GM21576 (cell line): Measurements from ENCODE around the gene AMOTL2.

Experiments used
- ATAC-seq: cut with Tn5 transposase; IDR thresholded peaks from one replicate; pipeline ENCODE4 v1.9.1; 2021; ENCODE audit warnings: mild to moderate bottlenecking, moderate library complexity; ENCODE audit not compliant: unreplicated experiment

The AMOTL2 gene

DNA sequence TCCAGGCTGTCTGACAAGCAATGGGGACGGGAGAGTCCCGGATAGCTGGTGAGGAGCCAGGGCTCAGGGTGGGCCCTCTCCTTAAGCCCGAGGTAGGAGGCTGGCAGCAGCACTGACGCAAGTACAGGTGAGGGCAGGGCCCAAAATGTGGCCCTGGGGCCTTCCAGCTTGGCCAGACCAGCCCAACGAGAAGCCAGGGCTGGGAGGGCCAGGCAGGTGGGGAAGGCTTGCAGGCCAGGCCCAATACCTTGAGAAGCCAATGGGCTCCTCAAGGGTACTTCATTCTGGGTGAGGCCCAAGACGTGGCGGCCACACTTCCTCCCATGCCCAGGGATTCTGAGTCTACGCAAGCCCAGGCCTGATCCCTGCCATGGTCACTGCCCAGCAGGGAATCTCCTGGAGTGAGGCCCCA is 37.2 kb downstream of the AMOTL2 start:
- no peak for ATAC-seq

DNA sequence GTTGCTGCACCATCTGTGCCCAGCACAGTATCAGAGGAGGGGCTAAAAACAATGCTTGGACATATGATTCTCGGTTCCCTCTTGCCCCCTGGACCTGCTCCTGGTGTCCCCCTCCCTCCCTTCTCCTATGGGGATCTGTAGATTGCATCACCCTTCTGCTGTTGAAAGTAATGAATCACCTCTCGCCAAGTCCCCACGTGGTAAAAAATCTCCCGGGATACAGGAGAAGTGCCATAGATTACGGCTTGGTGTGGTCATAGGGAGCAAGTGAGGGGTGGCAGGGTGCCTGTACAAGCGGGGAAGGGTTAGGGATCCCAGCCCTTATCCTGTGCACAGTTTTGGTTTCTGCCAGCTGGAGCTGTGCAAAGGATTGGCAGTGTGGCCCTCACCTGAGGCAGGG is 37.7 kb downstream of the AMOTL2 start:
- no peak for ATAC-seq

DNA sequence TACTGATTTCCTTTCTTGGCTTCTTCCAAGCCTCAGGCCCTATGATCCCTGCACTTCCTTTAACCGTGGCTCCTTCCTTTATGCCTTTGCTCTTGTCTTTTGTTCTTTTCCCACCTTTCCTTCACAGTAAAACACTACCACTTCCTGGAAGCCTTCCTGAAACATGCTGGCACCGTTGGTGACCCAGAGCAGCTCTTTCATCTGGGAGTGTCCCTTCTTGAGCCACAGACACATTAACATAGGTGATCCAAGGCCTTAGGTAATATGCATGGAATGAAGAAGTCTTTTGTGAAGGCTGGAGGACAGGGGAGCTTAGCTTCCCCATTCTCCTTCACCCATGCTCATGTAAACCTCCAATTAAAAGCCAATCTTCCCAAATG is 39.4 kb downstream of the AMOTL2 start:
- no peak for ATAC-seq

DNA sequence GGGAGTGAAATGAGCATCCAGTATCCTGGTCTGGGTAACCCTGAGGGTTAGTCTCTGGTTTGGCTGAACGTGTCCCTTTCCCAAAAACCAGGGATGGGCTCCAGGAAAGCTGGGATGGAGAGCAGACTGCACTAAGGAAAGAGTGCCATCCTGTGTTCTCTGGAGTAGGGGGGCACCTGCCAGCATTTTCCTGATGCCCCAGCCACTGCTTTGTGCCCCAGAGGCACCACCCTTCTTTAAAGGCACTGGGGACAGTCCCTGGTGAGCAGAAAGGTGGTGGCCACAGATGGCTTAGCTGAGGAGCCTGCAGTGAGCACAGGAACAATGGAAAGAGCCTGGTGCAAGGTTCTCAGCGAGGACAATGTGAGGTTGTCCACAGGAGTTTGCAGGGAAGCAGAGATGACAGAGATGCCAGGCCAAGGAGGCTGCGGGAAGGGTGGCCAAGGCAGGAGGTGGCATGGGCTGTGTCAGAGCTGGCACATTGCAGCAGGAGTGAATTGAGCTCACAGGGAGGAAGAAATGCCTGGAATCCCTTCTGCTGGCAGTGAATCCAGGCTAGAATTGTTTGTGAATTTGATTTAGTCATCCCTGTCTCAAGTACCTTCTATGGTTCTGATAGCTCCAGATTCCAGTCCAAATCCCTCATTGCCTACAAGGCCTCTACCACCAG is 39.9 kb downstream of the AMOTL2 start:
- no peak for ATAC-seq

DNA sequence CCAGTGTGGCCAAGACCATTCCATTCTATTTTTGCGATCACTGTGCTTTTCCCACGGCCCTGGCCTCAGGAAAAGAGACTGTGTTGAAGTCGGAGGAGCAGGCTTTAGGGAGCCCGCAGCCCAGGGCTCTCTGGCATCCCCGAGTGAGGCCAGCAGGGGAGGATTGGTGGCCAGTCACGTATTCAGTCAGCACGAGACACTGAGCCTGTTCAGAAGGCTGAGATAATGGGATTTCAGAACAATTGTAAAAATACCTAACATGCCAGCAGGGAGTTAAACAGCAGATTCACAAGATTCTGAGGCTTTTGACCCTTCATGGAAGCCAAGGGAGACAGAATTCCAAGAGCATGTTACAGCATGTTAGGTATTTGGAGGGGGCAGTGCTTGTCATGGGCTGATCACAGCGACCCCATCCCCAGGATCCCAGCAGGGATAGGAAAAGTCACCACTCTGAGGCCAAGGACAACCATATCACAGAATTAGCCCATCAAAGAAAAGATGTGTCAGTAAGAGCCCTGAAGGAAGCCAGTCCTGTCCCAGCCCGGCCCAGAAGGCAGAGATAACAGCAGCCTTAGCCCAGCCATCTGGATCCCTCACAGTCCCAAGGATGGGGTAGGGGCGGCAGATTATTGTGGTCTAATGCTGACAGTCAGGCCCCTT is 40.6 kb downstream of the AMOTL2 start:
- no peak for ATAC-seq

DNA sequence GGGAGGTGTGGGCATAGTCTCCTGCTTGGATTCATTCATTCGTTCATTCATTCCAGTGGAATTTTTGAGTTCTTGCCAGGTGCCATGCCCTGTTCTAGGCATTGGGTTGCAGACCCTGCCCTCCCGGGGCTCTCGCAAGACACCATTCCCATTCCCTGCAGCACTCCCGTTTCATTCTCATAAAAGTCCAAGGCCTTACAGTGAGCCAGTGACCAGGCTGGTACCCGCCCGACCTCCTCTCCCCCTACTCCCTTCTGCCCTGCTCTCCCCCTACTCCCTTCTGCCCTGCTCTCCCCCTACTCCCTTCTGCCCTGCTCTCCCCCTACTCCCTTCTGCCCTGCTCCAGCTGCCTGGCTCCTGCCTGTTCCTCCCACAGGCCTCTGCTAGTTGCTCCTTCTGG is 41.9 kb downstream of the AMOTL2 start:
- no peak for ATAC-seq

DNA sequence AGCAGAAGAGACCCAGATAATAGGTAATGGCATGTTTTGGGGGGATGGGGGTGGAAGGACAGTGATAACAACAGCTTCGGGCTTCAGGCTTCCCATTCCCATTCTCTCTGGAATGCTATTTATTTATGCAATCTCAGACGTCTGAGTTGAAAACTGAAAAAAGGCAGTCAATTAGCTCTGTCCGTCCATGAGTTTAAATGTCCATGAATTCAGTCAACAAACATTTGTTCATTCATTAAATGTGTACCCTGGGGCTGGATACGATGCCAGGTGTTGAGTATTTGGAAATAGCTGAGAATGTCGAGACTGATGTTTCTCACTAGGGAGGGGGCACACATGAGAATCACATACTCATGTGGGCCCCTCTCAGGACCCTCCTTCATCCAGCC is 42.4 kb downstream of the AMOTL2 start:
- ATAC-seq, result no peak

DNA sequence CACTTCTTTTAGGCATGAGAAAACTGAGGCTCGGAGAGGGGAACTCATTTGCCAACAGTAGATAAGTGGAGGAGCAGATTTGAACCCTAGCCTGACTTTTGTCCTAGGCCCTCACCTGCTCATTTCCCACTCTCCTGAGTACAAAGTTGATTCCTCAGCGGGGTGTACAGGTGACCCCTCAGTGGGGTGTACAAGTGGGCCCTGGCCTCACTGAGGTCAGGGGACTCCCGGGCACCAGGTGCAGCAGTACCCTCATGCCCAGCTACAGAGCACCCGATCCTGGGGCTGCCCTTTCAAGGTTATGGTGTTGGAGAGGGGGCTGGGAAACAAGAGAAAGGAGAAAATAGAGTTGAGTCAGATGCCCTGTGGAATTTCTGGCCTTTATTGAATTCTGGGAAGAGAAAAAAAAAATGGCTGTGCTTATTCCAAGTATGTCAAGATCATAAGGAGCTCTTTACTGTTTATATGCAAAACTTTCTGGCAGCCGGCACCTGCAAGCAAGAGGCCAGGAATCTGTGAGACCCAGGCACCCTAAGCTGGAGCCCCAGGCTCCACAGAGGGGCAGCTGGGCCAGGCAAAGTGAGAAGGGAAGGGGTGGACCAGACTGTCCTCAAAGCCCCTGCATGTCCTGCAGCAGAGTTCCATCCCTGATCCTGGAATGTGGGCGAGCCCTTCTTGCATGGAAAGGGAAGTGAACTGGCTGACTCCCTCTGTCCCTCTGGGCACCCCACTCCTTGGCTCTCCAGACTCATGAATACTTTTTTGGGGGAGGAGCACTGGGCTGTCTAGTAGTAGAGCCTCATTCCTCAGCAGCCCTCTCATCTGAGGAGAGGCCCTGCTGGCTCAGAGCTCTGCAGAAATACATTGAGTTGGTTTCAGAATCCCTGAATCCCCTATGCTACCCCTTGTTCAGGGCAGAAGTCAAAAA is 43.1 kb downstream of the AMOTL2 start:
- no peak for ATAC-seq

DNA sequence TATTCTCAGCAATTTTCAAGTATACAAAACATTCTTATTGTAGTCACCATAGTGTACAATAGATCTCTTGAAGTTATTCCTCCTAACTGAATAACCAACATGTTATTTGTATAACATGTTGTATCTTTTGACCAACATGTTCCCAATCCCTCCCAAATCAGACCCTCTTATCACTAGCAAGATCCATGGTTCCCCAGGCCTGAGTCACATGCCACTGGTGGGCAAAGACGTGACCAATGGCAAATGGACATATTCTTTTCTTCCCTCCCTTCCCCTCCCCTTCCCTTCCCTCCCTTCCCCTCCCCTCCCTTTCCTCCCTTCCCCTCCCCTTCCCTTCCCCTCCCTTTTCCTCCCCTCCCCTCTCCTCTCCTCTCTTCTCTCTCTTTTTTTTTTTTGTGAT is 45.4 kb downstream of the AMOTL2 start:
- no peak for ATAC-seq

DNA sequence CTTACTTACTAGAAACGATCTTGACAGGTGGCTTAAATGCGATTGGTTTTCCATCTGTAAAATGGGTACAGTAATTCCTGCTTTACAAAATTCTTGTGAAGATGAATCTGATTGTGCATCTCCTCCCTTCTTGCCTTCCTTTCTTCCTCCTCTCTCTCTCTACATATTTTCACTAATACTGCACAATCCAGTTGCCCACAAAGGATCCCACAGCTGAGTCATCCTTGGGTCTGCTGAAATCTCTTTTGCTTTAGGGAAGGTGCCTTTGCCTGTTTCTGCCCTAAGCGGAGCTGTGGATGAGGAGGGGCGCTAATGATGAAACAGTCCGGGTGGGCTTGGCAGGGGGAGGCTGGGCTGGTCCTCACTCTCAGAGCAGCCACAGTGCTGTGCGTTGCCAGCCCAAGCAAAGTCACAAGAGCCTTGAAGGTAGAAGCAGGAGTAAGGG is 46.1 kb downstream of the AMOTL2 start:
- no peak for ATAC-seq

DNA sequence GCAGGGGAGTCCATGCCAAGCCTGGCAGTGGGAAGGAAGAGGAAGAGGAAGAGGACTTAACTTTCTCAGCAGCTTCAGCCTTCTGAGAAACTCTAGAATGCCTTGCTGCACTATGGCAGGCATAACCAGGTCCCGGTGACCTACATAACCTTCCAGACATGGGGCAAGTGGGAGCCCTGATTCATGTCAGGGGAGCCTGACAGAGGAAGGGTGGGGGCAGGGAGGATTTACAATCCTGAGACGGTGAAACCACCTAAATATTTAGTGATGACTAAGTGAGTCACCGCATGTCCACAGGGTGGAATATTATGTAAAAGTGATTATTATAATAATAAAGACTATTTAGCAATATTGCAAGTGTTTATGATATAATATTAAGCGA is 46.7 kb downstream of the AMOTL2 start:
- ATAC-seq, result no peak

DNA sequence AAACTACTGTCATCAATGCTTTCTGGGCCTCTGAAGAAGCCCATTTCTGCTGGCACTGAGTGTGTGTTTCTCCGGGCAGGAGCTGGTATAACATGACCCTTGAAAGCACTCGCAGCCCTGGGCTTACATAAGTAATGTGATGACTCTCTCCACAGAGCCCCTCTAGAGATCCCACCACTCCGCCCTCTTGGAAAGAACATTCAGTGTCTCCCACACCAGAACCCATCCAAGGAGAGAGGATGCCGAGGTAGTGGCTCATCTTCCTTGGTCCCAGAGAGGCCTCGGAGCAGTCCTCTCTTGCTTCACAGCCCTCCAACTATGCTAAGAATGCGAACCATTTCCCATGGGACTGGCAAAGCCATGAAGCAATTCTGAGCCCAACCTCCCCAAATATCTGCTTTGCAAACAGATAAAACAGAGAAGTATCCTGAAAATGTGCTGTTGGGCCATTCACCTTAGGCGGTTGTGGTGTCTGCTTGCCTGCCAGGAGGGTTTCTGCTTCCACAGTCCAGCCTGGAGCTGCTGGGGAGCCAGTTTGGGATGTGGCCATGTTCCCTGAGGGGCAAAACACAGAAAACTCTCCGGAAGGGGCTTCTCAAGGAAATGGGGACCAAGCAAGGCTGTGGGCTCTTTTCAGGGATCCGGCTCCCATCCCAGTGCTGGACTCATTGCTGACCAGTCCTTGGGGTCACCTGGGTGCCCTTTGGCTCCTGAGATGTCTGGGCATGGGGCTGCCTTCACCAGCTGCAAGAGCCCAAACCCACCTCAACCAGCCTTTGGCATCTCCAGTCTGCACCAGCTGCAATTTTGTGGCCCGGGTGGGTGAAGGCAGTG is 47.3 kb downstream of the AMOTL2 start:
- no peak for ATAC-seq

DNA sequence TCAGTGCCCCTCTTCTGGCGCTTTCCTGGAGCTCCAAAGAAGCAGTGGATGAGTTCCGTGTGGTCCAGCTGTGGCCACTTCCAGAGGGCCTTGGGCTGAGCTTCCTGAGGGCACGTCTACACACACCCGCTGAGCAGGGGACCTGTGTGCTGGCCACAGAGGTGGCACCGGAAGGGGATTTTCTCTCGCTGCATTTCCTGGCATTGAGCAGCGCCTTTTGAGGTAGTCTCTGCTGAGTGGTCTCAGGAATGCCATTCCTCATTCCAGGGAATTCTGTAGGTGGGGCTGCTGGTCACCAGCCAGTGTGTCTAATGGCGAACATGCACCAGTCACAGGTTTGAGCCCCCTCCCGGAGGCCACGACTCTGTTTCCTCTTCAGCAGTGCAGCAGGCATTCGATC is 48.1 kb downstream of the AMOTL2 start:
- no peak for ATAC-seq

DNA sequence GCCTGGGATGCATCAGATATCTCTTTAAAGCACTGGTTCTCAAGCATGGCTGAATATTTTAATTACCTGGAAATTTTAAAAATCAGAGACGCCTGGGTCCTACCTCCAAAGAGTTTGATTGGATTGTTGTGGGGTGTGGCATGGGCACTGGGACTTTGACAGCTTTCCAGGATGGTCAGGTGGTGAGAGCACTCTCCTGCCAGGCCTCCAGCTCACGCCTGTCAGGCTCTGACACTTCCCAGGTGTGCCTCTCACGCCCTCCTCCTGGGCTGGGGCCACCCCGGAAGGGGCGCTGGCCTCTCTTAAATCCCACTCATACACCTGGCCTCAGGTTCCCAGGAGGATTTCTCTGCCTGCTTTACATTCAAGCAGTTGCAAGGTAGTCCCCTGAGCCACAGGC is 48.5 kb downstream of the AMOTL2 start:
- no peak for ATAC-seq

DNA sequence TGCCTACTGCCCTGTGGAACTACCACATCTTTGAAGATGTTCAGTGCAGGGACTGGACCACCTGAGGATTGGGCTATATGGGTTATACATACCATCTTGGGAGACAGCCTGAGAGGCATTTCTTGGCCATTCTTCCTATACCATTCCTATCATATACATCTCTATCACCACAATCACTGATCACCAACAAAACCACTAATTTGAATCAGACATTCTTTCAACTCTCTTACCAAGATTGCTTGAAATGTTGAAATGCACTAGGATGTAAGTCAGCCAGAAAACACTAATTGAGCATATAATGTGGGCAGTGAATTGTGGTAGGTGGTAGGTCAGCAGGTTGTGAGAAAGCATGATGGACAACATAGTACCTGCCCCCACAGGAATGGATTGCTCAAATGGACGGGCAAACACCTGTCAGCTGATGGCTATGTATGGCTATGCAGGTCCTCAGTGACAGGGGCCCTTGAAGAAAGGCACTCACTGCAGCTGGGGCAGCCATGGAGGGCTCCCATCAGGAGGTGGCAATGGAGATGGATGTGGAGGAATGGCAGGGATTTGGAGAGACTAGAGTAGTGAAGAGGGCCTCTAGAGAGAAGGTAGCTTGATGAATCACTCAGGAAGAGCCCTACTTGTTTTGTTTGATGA is 49.1 kb downstream of the AMOTL2 start:
- ATAC-seq, result no peak

DNA sequence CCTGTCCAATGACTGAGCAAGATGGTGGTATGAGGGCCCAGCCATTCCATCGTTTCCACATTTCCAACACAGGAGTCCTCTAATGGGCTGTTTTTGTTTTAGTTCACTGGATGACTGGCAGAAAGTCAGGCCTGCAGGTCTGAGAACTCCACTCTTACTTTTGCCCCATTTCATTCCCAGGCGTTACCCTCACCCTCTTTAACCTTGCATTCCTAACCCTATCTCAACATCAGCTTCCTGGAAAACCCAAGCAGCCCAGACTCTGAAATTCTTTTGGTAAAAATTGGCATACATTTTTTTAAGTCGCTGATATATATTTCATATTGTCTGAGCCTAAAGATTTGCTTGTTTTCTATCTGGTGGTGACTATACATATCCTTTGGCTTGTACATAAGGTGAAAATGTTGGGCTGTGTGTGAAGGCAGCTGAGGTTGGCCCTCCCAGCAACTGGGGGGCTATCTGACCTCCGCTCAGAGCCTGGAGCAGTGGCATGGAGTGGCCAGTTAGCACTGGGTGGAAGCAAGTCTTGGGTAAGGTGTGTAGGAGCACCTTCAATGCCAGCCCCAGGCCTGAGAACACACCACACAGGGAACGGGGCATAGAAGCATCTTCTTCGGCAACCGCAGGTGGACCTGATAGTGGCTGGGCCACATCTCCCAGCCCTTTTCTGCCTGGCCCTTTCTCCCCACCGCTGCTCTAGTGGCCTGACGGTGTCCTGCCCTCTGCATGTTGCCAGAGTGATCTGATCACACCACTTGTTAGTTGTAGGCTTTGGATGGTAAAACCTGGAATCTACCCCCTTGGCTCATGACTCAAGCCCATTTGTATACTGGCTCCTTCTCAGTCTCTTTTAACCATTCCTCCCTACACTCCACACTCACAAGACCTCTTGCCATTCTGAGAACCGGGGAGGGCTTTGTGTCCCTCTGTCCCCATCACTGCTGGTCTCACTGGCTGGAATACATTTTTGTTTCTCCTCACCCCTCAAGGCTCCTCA is 50.0 kb downstream of the AMOTL2 start:
- ATAC-seq, result no peak

DNA sequence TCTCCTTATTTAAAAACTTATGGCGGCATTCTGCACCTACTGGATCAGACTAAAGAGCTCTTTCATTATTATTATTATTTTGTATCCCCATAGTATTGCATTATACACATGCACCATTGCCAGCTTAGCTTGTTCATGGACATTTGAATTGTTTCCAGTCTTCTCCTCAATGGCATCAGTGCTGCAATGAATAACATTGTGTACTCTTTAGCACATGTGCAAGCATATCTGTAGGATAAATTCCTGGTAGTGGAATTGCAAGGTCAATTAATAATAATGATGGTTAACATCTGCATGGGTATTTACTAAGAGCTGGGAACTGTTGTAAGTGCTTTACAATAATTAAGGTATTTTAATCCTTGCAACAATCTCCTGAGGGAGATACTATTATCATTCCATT is 52.0 kb downstream of the AMOTL2 start:
- no peak for ATAC-seq

DNA sequence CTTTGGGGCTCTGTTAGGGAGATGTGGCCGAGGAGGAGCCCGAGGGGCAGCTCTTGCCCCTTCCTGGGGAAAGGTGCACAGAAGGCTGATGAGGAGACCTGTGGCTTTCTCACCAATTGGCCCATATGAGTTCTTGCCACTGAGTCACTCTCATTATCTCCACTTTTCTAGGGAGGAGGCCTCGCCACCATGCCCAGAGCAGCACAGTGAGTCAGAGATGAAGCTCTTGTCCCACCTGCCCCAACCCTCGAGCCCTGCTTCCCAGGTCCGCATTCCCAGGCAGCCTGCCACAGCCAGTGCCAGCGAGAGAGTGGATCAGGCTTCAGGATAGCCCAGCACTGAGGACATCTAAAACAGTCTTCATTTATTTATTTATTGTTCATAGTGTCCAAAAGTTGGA is 53.5 kb downstream of the AMOTL2 start:
- ATAC-seq, result no peak

DNA sequence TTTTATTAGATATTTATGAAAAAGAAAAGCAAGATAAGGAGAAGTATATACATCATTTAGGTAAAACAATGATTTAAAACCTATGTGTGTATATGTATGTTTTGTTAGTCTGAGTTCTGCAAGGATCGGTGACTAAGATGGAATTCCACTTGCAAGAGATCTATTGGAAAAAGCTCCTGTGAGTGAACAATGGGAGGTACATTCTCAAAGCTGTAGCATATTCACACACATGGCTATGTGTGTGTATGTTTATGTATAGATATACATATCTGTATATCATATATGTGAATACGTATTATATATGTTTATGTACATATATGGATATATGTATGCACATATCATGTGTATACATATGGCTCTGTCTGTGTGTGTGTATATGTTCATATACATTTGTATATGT is 54.3 kb downstream of the AMOTL2 start:
- no peak for ATAC-seq
